Endothelial cell of hepatic sinusoid (primary cell): ENCODE measurements around the gene DYNLRB2.

Experiments used
- in situ Hi-C: cut with HindIII; loops from 2 replicates; pipeline ENCODE4 v1.10.0; 2017; ENCODE audit warnings: low sequenced_read_pairs

Gene DYNLRB2

GRCh38 chr16:80540516-80541305 is at the start of gene DYNLRB2:
TSS of gene DYNLRB2 (plus strand) at chr16:80540993. CDS start at chr16:80541077, 84 bp downstream.
- in situ Hi-C loops, result loop anchor here (25.0 kb wide), 1 partner anchor 297 kb away; no protein-coding TSS in a partner anchor

GRCh38 chr16:80500116-80500859 is 40.5 kb upstream of the DYNLRB2 start:
- in situ Hi-C loops, result no loop called here

- in situ Hi-C loops, result no loop called here
Measured at GRCh38 chr16:80500961-80501525, 39.8 kb upstream of the DYNLRB2 start.

- in situ Hi-C loops, result no loop called here
Measured at GRCh38 chr16:80503107-80503506, 37.7 kb upstream of the DYNLRB2 start.

GRCh38 chr16:80507538-80507937 is 33.3 kb upstream of the DYNLRB2 start:
- in situ Hi-C loops, result no loop called here

- in situ Hi-C loops, result no loop called here
Measured at GRCh38 chr16:80509872-80510271, 30.9 kb upstream of the DYNLRB2 start.

- in situ Hi-C loops, result no loop called here
Measured at GRCh38 chr16:80511824-80512592, 28.8 kb upstream of the DYNLRB2 start.

- in situ Hi-C loops, result no loop called here
Measured at GRCh38 chr16:80512593-80512853, 28.3 kb upstream of the DYNLRB2 start.

- in situ Hi-C loops, result no loop called here
Measured at GRCh38 chr16:80515374-80515773, 25.4 kb upstream of the DYNLRB2 start.

- in situ Hi-C loops, result no loop called here
Measured at GRCh38 chr16:80517846-80518245, 22.9 kb upstream of the DYNLRB2 start.

GRCh38 chr16:80518436-80518835 is 22.4 kb upstream of the DYNLRB2 start:
- in situ Hi-C loops, result no loop called here

GRCh38 chr16:80519189-80519588 is 21.6 kb upstream of the DYNLRB2 start:
- in situ Hi-C loops, result no loop called here

GRCh38 chr16:80525420-80525819 is 15.4 kb upstream of the DYNLRB2 start:
- in situ Hi-C loops, result loop anchor here (25.0 kb wide), 1 partner anchor 312 kb away; no protein-coding TSS in a partner anchor

- in situ Hi-C loops, result loop anchor here (25.0 kb wide), 1 partner anchor 311 kb away; no protein-coding TSS in a partner anchor
Measured at GRCh38 chr16:80526418-80527061, 14.3 kb upstream of the DYNLRB2 start.

GRCh38 chr16:80527297-80527696 is 13.5 kb upstream of the DYNLRB2 start:
- in situ Hi-C loops, result loop anchor here (25.0 kb wide), 1 partner anchor 310 kb away; no protein-coding TSS in a partner anchor

GRCh38 chr16:80530479-80530878 is 10.3 kb upstream of the DYNLRB2 start:
- in situ Hi-C loops, result loop anchor here (25.0 kb wide), 1 partner anchor 307 kb away; no protein-coding TSS in a partner anchor

- in situ Hi-C loops, result loop anchor here (25.0 kb wide), 1 partner anchor 301 kb away; no protein-coding TSS in a partner anchor
Measured at GRCh38 chr16:80536238-80536637, 4.6 kb upstream of the DYNLRB2 start.

- in situ Hi-C loops, result loop anchor here (25.0 kb wide), 1 partner anchor 296 kb away; no protein-coding TSS in a partner anchor
Measured at GRCh38 chr16:80541306-80541694, 507 bp downstream of the DYNLRB2 start.

- in situ Hi-C loops, result loop anchor here (25.0 kb wide), 1 partner anchor 294 kb away; no protein-coding TSS in a partner anchor
Measured at GRCh38 chr16:80543162-80543561, 2.4 kb downstream of the DYNLRB2 start.

GRCh38 chr16:80544326-80544725 is 3.5 kb downstream of the DYNLRB2 start:
- in situ Hi-C loops, result loop anchor here (25.0 kb wide), 1 partner anchor 293 kb away; no protein-coding TSS in a partner anchor
